NCI-H69 (cell line): ENCODE data around the gene DZIP3.
"Not testable (repeated sequence)": the region's sequence is repeated elsewhere in the genome, so short reads cannot be mapped to it uniquely, and the experiment has no call there.

ENCODE experiments used
- DNase-seq: peaks from one replicate; lab custom pipeline; 2025; lab: John Stamatoyannopoulos, UW

The DZIP3 gene

DNA sequence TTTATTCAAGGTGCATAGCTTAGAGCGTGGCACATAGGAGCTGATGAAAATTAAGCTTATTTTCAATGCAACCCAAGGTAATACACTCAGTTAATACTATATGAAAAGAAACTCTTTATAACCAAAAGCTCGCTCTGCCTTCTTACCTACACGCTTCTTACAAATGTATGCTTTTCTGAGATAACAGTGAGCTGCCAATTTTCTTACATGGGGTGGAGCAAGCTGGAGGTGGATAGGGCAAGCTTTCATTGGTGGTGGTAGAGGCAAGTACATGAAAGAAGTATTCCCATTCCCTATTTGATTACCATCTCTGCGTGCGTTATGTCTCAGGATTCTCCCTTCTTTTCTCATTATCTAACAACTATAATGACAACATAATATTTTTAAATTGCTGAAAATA, 8.9 kb downstream of the DZIP3 start:
- no peak for DNase-seq

DNA sequence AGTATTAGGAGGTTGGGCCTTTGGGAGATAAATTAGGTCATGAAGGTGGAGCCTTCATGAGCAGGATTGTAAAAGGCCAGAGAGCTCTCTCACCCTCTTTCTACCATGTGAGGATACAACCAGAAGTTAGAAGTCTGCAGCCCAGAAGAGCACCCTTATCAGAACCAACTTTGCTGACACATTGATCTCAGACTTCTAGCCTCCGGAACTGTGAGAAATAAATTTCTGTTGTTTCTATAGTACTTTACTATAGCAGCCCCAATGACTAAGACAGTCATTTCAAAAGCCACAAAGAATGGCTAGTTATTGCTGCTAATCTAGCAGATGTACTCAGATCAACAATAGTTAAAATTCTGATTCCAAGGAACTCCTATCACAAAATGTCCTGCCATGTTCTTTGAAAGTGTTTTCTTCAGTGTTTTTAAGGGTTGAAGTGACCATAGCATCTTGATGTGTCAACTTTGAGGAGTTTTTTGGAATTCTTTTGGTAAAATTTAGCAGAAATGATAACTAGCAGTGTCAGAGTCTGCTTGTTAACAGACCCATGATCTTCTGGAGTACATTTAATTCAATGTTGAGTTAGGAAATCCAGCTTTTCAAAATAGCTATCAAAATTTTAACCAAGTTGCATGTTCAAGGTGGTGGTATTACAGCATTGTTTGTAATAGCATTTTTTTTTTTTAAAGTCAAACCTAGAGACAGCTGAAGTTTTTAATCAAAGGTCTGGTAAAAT, 10.3 kb downstream of the DZIP3 start:
- no peak for DNase-seq

DNA sequence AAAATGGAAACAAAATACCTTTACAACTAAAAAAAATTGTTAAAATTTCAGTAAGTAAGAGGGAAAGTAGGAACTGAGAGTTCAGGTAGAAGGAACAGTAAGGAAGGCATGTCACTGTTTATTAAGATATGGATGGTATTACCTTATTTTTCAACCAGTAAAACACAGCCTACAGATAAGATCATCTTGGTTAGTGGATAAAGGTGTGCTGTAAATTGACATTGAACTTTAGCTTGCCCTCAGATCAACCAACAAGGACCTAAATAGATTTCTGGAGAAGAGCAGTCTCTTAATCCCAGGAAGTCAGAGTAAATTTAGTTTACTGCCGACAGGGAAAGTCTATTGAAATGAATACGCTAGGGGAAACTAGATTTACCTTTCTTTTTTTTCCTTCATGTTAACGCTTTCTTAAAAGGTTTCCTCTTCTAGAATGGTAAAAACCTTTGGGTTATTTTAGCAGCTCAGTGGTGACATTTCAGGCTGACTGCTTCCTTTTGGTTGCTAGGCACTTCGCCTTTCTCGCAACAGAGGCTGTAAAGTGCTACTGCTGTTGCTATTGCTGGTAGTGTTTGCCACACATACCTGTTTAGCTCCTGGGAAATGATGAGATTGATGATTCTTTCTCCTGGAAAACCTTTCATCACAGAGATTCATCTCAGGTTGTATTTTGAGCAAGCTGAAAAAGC, 12.9 kb downstream of the DZIP3 start:
- no peak for DNase-seq

DNA sequence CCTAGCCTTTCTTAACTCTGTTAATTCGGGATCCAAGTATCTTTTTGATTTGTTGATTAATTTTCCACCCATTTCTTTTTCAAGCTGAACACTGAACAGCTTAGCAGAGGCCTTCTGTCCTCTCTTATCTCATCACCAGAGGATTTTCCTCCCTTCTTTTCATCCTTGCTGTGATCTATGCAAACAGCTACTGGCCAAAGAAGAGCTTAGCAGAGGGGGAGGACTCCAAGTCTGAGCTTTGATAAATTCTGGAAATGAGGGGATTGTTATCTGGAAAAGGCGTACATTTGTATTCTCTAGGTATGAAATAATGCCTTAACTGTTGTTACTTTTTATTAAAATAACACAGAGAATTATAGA, 13.4 kb downstream of the DZIP3 start:
- no peak for DNase-seq

DNA sequence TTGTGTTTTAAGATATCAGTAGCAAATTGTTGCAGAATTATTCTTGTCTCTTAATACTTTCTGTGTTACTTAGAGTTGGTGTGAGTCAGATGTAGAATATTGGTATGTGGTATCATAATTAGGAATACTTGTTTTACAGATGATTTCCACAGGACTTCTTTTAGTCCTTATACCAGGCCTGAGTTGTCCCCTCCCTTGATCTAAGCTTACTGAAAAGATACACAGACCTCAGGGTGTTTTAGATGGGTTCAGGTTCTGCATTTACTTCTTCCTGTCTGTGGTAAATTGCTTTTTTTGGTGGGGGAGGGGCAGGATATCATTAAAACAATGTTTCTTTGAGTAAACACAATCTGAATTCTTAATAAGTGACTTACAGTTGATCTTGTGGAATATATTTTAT, 14.2 kb downstream of the DZIP3 start:
- peak; percentile 2 for DNase-seq

DNA sequence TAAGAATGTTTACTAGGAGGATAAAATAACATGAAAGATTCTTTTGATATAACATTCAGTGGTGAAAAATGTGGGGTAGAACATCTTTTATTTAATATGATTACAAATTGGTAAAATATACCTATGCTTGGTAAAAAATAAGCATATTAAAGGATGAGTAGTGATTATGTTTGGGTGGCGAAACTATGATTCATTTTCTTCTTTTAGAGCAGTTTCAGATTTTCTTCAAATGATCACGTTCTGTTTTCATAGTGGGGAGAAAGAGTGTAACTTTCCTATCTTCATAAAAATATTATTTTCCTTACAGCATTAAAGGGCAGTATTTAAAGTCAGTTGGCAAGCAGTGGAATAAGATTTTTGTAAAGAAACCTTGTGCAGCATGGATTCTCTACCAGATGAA, 15.5 kb downstream of the DZIP3 start:
- DNase-seq, result no peak

DNA sequence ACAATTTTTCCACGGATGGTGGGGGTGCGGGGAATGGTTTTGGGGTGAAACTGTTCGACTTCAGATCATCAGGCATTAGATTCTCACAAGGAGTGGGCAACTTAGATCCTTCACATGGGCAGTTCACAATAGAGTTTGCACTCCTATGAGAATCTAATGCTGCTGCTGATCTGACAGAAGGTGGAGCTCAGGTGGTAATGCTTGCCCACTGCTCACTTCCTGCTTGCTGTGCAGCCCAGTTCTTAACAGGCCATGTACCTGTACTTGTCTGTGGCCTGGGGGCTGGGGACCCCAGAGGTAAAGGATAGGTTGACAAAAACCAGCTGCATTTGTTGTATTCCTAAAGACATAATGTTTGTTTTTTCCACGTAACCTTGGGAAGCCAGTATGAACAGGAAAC, 16.0 kb downstream of the DZIP3 start:
- no peak for DNase-seq

DNA sequence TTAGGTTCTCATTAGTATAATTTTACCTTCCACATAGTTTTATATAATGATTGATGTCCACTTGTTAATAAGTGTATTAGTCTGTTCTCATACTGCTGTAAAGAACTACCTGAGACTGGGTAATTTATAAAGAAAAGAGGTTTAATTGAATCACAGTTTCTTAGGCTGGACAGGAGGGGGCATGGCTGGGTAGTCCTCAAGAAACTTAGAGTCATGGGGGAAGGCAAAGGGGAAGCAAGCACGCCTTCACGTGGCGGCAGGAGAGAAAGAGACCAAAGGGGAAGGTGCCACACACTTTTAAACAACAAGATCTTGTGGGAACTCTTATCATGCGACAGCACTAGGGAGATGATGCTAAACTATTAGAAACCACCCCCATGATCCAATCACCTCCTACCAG, 19.2 kb downstream of the DZIP3 start:
- DNase-seq, result no peak

DNA sequence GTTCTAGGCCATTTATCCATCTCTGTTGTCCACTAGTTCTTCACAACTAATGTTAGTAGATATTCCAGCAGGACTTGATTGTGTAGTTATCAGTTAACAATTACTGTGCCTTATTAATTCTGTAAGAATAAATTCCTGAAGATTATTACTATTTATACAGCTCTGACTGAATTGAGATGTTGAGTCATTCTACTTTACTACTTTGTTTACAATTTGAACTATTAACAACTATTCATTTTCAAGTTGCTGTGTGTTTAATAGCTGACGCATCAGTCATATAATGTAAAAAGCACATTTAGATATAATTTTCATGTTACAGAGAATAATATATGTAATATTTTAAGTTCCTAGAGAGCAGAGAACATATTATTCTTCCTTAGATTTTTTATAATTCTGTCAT, 21.1 kb downstream of the DZIP3 start:
- no peak for DNase-seq

DNA sequence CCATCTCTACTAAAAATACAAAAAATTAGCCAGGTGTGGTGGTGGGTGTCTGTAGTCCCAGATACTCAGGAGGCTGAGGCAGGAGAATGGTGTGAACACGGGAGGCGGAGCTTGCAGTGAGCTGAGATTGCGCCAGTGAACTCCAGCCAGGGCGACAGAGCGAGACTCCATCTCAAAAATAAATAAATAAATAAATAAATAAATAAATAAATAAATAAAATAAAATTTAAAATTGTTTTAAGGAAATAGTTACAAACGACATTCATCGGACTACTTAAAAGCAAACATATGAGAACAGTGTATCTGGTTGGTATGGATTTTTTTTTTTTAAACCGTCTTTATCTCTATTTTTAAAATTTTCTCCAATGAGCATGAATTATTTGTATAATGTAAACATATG, 26.6 kb downstream of the DZIP3 start:
- DNase-seq, result not testable (repeated sequence)

DNA sequence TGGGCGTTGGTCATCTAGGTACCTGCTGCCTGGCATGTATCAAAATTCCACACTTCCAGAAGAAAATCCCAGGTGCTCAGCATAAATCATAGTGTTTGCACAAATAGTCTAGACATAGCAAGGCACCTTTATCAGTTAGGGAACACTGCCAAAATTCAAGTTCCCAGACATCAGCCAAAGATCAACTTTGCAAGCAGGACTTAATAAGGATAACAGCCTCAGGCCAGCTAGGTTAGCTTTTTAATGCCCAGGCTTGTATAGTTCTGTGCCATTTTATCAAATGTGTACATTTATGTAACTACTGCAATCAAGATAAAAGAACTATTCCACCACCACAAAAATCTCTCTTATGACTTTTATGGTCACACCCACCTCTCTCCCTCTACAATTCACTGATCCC, 30.7 kb downstream of the DZIP3 start:
- no peak for DNase-seq

DNA sequence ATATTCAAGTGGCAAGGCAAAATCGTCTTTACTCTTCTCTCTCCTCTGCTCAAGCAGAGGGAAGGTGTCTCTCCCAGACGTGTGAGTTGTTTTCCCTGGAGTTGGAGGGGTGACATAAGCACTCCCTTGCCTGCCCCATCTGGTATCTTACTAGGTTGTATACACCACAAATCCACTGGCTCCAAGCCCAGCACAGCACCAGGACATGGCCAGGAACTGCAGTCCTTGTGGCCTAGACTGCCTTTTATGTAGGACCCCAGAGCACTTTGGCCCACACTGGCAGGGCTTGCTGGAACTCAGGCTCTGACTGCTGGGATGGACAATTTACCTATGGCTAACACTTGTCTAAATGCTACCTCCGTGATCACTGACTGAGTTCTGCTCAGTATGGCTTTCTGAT, 34.0 kb downstream of the DZIP3 start:
- DNase-seq, result no peak

DNA sequence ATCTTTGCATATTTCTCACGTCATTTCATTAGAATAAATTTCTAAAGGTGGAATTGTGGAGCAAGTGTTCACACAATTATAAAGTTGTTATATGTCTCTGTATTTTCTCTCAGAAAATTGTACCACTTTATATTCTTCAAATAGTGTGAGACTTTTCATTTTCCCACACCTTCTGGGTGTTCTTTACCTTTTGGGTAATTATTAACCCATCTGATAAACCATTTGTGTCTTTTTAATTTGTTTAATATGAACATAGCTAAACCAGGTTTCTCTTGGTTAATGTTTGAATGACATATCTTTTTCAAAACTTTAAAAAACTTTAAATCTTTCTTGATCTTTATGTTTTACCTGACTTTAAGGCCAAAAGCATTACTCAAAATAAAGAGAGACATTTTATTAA, 40.5 kb downstream of the DZIP3 start:
- DNase-seq, result no peak

DNA sequence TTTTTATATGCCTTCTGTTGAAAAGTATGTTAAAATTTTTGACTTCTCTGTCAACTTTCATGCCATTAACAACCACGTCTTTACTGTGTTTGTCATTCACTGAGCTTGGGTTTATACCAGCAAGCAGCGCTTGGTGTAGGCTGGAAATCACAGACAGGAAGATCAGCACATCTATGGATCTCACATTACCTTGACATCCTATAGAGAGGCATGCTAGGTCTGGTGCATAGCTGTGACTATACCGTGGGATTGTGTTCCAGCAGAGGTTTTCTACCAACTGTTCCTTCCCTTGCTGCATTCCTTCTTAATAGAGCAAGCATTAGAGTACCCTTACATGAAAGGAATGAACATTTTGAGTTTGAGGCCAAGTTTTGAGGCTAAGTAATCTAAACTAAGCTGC, 53.0 kb downstream of the DZIP3 start:
- no peak for DNase-seq

DNA sequence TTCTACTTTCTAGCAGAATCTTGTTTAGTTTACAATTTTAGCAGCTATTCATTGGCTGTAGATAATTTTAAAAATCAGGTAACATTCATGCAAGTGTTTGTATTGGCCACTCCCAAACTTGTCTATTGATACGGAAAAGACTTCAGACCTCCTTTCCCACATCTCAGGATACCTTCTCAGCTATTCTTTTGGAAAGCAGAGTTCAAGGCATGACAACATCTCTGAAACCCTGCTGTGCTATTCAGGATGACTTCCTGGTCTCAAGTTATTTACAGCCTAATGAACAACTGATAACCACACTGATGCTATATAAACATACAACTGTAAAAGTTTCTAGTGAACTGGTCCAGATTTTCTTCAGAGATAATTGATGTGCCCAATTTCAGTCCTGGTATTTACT, 55.8 kb downstream of the DZIP3 start:
- no peak for DNase-seq

DNA sequence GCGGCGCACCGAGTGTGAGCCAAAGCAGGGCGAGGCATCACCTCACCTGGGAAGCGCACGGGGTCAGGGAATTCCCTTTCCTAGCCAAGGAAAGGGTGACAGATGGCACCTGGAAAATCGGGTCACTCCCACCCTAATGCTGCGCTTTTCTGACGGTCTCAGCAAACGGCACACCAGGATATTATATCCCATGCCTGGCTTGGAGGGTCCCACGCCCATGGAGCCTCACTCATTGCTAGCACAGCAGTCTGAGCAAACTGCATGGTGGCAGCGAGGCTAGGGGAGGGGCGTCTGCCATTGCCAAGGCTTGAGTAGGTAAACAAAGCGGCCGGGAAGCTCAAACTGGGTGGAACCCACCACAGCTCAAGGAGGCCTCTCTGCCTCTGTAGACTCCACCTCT, 66.1 kb downstream of the DZIP3 start:
- not testable (repeated sequence) for DNase-seq

DNA sequence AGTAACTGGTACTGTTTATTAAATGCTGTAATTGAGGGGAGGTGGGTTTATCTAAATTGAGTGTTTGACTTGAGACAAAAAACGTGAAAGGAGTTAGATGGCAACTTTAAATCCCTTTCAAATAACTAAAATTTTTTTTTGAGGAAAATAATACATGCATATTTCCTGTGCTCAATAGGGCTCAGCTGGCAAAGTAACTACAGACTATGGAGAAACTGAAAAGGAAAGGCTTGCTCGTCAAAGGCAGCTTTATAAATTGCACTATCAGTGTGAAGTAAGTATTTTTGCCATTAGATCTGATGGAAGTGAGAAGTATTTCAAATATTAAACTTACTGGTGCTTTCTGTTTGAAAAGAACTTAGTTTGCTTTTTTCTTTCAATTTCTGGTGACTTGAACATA, 72.2 kb downstream of the DZIP3 start:
- DNase-seq, result no peak

DNA sequence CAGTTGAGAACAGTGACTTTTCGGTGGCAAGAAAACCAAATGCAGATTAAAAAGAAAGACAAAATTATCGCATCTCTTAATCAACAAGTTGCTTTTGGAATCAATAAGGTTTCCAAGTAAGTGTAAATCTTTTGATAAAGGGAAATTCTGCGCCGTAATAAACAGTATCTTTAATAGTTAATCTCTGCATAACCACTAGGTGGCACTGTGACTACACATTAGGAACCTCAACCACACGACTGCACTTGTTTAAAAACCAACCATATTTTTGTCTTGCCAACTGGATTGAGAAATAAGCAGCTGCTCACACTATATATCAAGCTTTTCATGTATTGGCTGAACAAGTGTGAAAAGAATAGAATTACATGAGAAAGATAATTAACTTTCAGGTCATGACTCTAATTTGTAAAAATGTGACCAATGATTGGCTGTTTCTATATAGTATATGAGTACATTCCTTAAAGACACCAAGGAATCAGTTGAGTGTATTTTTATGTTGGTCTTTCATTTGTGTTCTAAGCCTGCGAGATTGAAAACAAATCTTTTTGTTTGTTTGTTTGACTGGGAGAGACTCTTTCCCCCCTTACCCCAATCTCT, 72.7 kb downstream of the DZIP3 start:
- DNase-seq, result peak; percentile 63

DNA sequence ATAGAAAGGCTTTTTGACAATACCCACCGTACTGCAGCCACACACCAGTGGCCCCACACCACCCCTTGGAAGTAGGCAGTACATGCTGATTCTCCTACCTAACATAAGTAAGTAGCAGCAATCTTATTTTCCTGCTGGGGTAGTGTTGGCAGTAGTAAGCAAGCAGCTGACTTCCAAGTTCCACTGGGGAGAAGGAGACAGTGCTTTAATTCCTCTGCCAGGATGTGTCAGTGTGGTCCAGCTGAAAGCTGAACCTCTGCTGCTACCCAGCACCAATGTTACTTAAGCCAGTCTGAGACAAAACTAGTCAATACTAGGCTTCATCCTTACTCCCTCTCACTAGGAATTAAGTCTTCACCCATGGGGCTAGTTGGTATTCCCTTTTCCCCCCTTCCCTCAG, 74.7 kb downstream of the DZIP3 start:
- DNase-seq, result no peak

DNA sequence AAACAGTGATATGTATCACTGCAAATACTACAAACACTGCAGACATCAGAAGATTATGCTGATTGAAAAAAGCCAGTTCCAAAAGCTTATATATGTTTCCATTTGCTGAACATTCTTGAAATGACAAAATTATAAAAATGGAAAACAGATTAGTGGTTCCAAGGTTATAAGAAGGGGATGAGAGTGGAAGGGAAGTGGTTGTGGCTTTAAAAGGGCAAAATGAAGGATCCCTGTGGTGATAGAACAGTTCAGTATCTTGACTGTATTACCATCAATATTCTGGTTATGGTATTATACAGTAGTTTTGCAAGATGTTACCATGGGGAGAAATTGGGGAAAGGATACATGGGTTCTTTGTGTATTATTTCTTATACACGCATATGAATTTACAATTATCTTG, 77.8 kb downstream of the DZIP3 start:
- DNase-seq, result no peak

DNA sequence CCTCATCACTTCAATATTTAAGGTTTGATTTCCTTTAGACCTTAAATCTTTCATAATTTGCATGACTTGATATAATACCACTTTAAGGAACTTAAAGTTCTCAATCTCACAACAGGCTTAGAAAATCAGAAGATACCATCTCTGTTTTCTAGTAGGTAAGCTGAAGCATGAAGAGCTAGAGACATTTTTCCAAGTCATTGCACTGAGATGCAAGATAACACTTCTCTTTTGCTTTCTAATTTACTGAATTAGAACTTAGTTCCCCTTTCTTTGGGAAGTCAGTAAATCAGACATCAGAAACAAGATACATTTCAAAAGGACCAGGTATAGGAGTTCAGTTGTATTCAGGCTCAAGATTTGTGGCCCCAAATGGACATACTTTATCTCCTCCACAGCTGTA, 79.7 kb downstream of the DZIP3 start:
- no peak for DNase-seq

DNA sequence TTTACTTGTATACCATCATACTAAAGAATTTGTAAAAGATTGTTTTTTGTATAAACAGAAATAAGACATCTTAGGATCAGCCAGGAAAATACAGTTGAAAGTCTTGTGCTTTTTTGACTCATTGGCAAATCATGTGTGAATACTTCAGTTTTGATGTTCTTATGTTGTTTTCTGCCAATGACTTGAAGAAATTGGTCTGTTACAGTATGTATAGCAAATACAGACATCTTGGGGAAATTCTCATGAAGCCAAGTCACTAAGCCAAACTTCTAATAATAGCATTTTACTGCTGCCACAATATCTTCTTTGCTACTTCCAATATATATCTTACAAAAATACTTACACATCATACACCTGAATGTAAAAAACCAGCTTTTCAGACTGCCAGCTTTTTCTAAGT, 83.2 kb downstream of the DZIP3 start:
- no peak for DNase-seq

DNA sequence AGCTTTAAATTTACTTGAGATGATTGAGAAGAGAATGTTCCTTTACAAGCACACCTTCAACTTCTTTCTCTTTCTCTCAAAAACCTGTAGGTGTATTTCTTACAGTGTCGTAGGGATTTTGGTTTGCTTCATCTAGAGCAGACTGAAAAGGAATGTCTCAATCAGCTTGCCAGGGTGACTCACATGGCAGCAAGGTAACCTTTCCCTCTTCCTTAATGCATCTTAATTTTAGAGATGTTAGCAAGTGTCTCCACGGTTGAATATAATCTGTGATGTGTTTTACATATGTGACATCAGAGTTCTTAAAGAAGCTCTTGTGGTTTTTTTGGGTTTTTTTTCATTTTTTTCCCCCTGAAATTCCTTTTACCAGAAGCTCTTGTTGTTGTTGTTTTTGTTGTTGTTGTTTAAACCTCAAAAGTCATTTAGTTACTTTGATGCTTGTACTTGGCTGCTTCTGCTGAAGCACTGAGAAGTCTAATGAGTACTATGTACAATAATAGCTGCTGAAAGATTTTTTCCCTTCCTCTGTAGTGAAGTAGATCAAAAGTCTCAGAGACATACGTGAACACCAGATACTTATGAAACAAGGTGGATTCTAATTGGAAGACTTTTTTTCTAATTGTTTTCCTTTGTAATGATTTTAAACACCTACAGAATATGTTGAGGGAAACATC, 84.6 kb downstream of the DZIP3 start:
- DNase-seq, result no peak
